Natural killer cell (primary cell): ENCODE data around the gene SEPTIN3. TPM values are rescaled to one million over a fixed set of nuclear protein-coding genes. Genes with fewer than 3 reads are reported as not detected.

ENCODE experiments used
- ATAC-seq, 3 donors: fragments of 150-1000 bp in 2 of 3; fragments of 200-7000 bp in 1 of 3; cut with Tn5 transposase; 1 replicate in 1 of 3; 2 replicates in 2 of 3; pipeline ENCODE4 v1.10.0; 2021; ENCODE audit warnings: mild to moderate bottlenecking in 2 of 3, moderate library complexity in 2 of 3
- DNase-seq, 2 donors: peaks; one replicate each; pipeline versions ENCODE4 v3.0.0 to v3.0.0-alpha.2; 2013 to 2021; ENCODE audit warnings: mixed read lengths in 1 of 2
- H3K27ac ChIP-seq: one replicate; pipeline ENCODE4 v1.5.1; 2013; ENCODE audit warnings: mild to moderate bottlenecking, low read length
- H3K27me3 ChIP-seq: one replicate; pipeline ENCODE4 v1.6.1; 2013; ENCODE audit warnings: low read length; ENCODE audit not compliant: control insufficient read depth, insufficient read depth
- H3K36me3 ChIP-seq: one replicate; pipeline ENCODE4 v1.6.1; 2013; ENCODE audit warnings: low read length; ENCODE audit not compliant: control insufficient read depth, insufficient read depth
- H3K4me1 ChIP-seq: one replicate; pipeline ENCODE4 v1.6.1; 2013; ENCODE audit warnings: low read length; ENCODE audit not compliant: control insufficient read depth, insufficient read depth
- H3K4me3 ChIP-seq: one replicate; pipeline ENCODE4 v1.5.1; 2013; ENCODE audit warnings: low read length
- H3K9me3 ChIP-seq: one replicate; pipeline ENCODE4 v1.6.1; 2013; ENCODE audit warnings: low read length; ENCODE audit not compliant: control insufficient read depth, insufficient read depth
- H3K27ac Mint-ChIP-seq, 2 donors: one replicate each; pipeline ENCODE4 v1.8.0; 2022; ENCODE audit warnings: mild to moderate bottlenecking in 2 of 2, mixed read lengths in 2 of 2, moderate library complexity in 1 of 2
- H3K27me3 Mint-ChIP-seq, 2 donors: one replicate each; pipeline ENCODE4 v1.8.0; 2022; ENCODE audit warnings: low read depth in 2 of 2, mixed read lengths in 2 of 2
- H3K36me3 Mint-ChIP-seq: one replicate; pipeline ENCODE4 v1.8.0; 2022; ENCODE audit warnings: mixed read lengths
- H3K4me1 Mint-ChIP-seq, 2 donors: one replicate each; pipeline ENCODE4 v1.8.0; 2022; ENCODE audit warnings: mixed read lengths in 2 of 2
- H3K4me3 Mint-ChIP-seq: one replicate; pipeline ENCODE4 v1.8.0; 2022; ENCODE audit warnings: mild to moderate bottlenecking, moderate library complexity, mixed read lengths
- H3K9me3 Mint-ChIP-seq, 2 donors: one replicate each; pipeline ENCODE4 v1.8.0; 2022; ENCODE audit warnings: mixed read lengths in 2 of 2
- CTCF ChIP-seq: fragments of 200-600 bp; IDR thresholded peaks from one replicate; pipeline ENCODE4 v1.8.0; 2022; ENCODE audit warnings: antibody characterized with exemption
- WGBS: methylation state at CpG from one replicate; pipeline ENCODE4 v1.1.7; 2013; ENCODE audit warnings: missing lambda C conversion rate; ENCODE audit not compliant: insufficient coverage; 5-methylcytosine and 5-hydroxymethylcytosine counted together
- intact Hi-C: fragments of 100-400 bp; cut with micrococcal nuclease; formaldehyde crosslinking; loops from one replicate; pipeline ENCODE4 v1.14.2; 2022
- total RNA-seq, 4 donors: library from RNA; stranded (reverse); fragments of 120-200 nt in 1 of 4; gene quantifications; one replicate each; pipeline versions ENCODE4 v1.2.3 to v1.2.4, GENCODE V29; 2013 to 2022

The SEPTIN3 gene
- total RNA-seq, 3 donors from 2014 or later (not counting 1 experiment from before 2014, with no cell fraction given) = 0.38 TPM; not detected in 2

- intact Hi-C loops = no loop called here
- Histone ChIP-seq H3K9me3 (no peaks in the 10 kb centered on the region), H3K27me3 (no peaks in the 10 kb centered on the region), H3K27ac (no peak overlapping the region), H3K4me1 (no peaks in the 10 kb centered on the region), H3K36me3 (no peaks in the 10 kb centered on the region), H3K4me3 (no peak overlapping the region)
- Mint-ChIP-seq H3K27me3 (peaks cover 12 to 19% of the 10 kb centered on the region in 2 donors), H3K4me3 (no peak overlapping the region), H3K36me3 (no peaks in the 10 kb centered on the region), H3K27ac (no peak overlapping the region), H3K9me3 (no peaks in the 10 kb centered on the region), H3K4me1 (peaks cover 0 to 4% of the 10 kb centered on the region in 2 donors)
- 70% methylated on average over 1 of the region's 1 CpG for WGBS
- DNase-seq (no peak), ATAC-seq (no peak)
- no peak for TF ChIP-seq CTCF
Observed at GRCh38 chr22:42018224-42018623, 49.0 kb downstream of the SEPTIN3 start.

Other genes starting within 250 kb of the SEPTIN3 start
- 10 to 100 TPM; 16.4 to 22.1 (median 16.7) TPM for gene CCDC134, start 168.8 kb upstream of the SEPTIN3 start, total RNA-seq
- gene SREBF2, start 136.3 kb upstream of the SEPTIN3 start, total RNA-seq = 100 to 1,000 TPM; 101 to 106 (median 105) TPM
- gene SHISA8, start 54.4 kb upstream of the SEPTIN3 start, total RNA-seq = under 1 TPM in 1 of 3 donors, not detected in 2; 0.24 TPM
- gene TNFRSF13C, start 42.6 kb upstream of the SEPTIN3 start, total RNA-seq = 1 to 10 TPM; 2.4 to 3.2 (median 2.7) TPM
- 1 to 10 TPM; 4.2 to 7.1 (median 6.1) TPM for gene CENPM, start 22.3 kb upstream of the SEPTIN3 start, total RNA-seq
- gene WBP2NL, start 29.3 kb downstream of the SEPTIN3 start, total RNA-seq = 1 to 10 TPM; 1.7 to 3.6 (median 3.0) TPM
- gene NAGA, start 101.4 kb downstream of the SEPTIN3 start, total RNA-seq = 10 to 100 TPM; 12.8 to 15.7 (median 14.2) TPM
- 1 to 10 TPM; 1.2 to 2.3 (median 1.8) TPM for gene PHETA2, start 104.8 kb downstream of the SEPTIN3 start, total RNA-seq
- 10 to 100 TPM; 37.7 to 51.0 (median 45.1) TPM for gene SMDT1, start 110.3 kb downstream of the SEPTIN3 start, total RNA-seq
- 10 to 100 TPM; 50.4 to 69.7 (median 63.8) TPM for gene NDUFA6, start 121.3 kb downstream of the SEPTIN3 start, total RNA-seq
- gene CYP2D6, start 161.4 kb downstream of the SEPTIN3 start, total RNA-seq = 1 to 10 TPM; 3.8 to 5.5 (median 3.9) TPM